ENCODE data around the gene PTGES3. TPM values are rescaled to one million over a fixed set of nuclear protein-coding genes. Genes with fewer than 3 reads are reported as not detected.

Gene PTGES3
- total and polyA plus RNA-seq, 10 of the 15 experiments (the other 5 are each of a cell fraction or from before 2014, with no cell fraction given), result 117 to 520 (median 175) TPM

- TF ChIP-seq CEBPZ (IDR thresholded peaks at IDR 0.05; ENCODE audit: low read depth, low read length) (no peak), NBN (IDR thresholded peaks at IDR 0.05) (peak; percentile 97), MAX (IDR thresholded peaks at IDR 0.05; ENCODE audit: low read depth, low read length) (peak; percentile 95), MEF2A (IDR thresholded peaks at IDR 0.05; ENCODE audit: insufficient read depth, low read depth, low read length) (peak; percentile 45; the same call in 1 of the 2 replicates), IRF5 (IDR thresholded peaks at IDR 0.05; ENCODE audit: borderline replicate concordance) (no peak), ZBTB11 (CRISPR knock-in tag; IDR thresholded peaks at IDR 0.05) (no peak), SREBF2 (IDR thresholded peaks at IDR 0.05; ENCODE audit: low read length) (no peak; the same call in 1 of the 2 replicates), STAT3 (IDR thresholded peaks at IDR 0.05; ENCODE audit: low read depth, low read length) (no peak)
These were observed 37.1 kb upstream of the PTGES3 start, which contains the start of gene NACA (continued) for GRCh38 chr12:56724972-56725722.
